Measurements from ENCODE around the gene MCM3. TPM values are rescaled to one million over a fixed set of nuclear protein-coding genes. Genes with fewer than 3 reads are reported as not detected.

Gene MCM3
- total RNA-seq, 1 experiment from 2014 or later: 191 TPM

DNA sequence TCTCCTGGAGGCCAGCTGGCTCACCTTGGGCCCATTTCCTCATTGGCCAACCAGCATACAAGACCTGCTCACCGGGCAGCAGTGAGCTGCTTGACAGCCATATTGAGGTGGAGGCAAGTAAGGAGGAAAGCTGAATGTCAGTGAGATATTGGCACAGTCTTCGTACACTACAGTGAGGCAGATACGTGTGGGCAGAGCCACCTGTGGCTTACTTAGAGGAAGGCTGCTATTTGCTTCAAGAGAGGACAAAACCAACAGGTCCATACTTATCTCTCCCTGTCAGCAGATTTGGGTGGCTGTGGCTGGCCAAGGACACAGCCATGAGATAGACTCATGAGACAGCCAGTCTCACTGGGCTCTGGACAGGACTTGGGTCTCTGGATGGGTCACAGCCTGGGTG lies 15.1 kb upstream of the MCM3 start:
- BruUV-seq (replicated peaks): no TSS peak
- RAD21 ChIA-PET (ENCODE audit: low non-redundant PET in 1 of 2, low total read pairs in 2 of 2, uncharacterized antibody in 2 of 2, unreplicated experiment in 2 of 2): no interaction called here
- Histone ChIP-seq H3K4me1 (ENCODE audit: control insufficient read depth in 1 of 2, insufficient read depth in 2 of 2, low read length in 2 of 2) (no peaks in the 10 kb centered on the region), H3K9ac (ENCODE audit: low read length) (no peak overlapping the region), H4K20me1 (ENCODE audit: insufficient read depth) (no peaks in the 10 kb centered on the region), H3K9me3 (ENCODE audit: control insufficient read depth in 1 of 2, insufficient read depth in 1 of 2, low read depth in 1 of 2, low read length in 2 of 2) (no peaks in the 10 kb centered on the region), H3K27me3 (ENCODE audit: insufficient read depth, low read length) (no peaks in the 10 kb centered on the region), H3K79me2 (ENCODE audit: insufficient read depth, low read length) (no peaks in the 10 kb centered on the region), H3K27ac (ENCODE audit: low read depth, low read length) (no peak overlapping the region), H3K4me2 (ENCODE audit: low read length) (no peak overlapping the region), H3K4me3 (replicated peaks in 1 of 2; ENCODE audit: low read depth in 1 of 2, low read length in 2 of 2) (no peak overlapping the region), H3K9me2 (ENCODE audit: insufficient read depth) (no peaks in the 10 kb centered on the region), H3K36me3 (ENCODE audit: control insufficient read depth in 1 of 2, insufficient read depth in 2 of 2, low read length in 2 of 2) (no peaks in the 10 kb centered on the region), H2AFZ (ENCODE audit: low read depth, low read length, poor library complexity, severe bottlenecking) (no peak overlapping the region)
- POLR2A ChIA-PET: interaction anchor here (1.1 kb wide), 1 partner anchor 16 kb away, joined by 3 read pairs; no protein-coding TSS in a partner anchor
- TF ChIP-seq, protein P1, sequence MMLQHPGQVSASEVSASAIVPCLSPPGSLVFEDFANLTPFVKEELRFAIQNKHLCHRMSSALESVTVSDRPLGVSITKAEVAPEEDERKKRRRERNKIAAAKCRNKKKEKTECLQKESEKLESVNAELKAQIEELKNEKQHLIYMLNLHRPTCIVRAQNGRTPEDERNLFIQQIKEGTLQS (IDR thresholded peaks at IDR 0.05): no peak
- TF ChIP-seq EGR1 (IDR thresholded peaks at IDR 0.05; ENCODE audit: low read depth) (no peak), YY1 (IDR thresholded peaks at IDR 0.05; ENCODE audit: extremely low read depth, insufficient replicate concordance, low read depth, low read length) (no peak), RAD21 (IDR thresholded peaks at IDR 0.05; ENCODE audit: low read depth) (no peak), CTCF (IDR thresholded peaks at IDR 0.05 in 2 of 3, conservative IDR thresholded peaks at IDR 0.05 in 1 of 3; ENCODE audit: borderline replicate concordance in 1 of 3, insufficient read depth in 1 of 3, low read depth in 2 of 3, low read length in 2 of 3) (no peak), JUND (IDR thresholded peaks at IDR 0.05) (no peak)
- DNase-seq (ENCODE audit: low read depth, low spot score) (no peak), ATAC-seq (no peak)
- CTCF ChIA-PET: interaction anchor here (0.9 kb wide), 1 partner anchor 11 kb away, joined by 3 read pairs; no protein-coding TSS in a partner anchor
- intact Hi-C loops (cut with micrococcal nuclease): no loop called here

GRCh38 chr6:52297433-52297832 lies 12.9 kb upstream of the MCM3 start:
- no TSS peak for BruUV-seq (replicated peaks)
- no peak for ATAC-seq
- TF ChIP-seq MAX (IDR thresholded peaks at IDR 0.05) (no peak), YY1 (IDR thresholded peaks at IDR 0.05; ENCODE audit: extremely low read depth, insufficient replicate concordance, low read depth, low read length) (no peak), SIN3A (IDR thresholded peaks at IDR 0.05; ENCODE audit: low read depth) (no peak), ZNF274 (IDR thresholded peaks at IDR 0.05; ENCODE audit: low read depth, low read length) (no peak), EZH2 (IDR thresholded peaks at IDR 0.05) (no peak), CTCF (IDR thresholded peaks at IDR 0.05 in 2 of 3, conservative IDR thresholded peaks at IDR 0.05 in 1 of 3; ENCODE audit: borderline replicate concordance in 1 of 3, insufficient read depth in 1 of 3, low read depth in 2 of 3, low read length in 2 of 3) (no peak), RAD21 (IDR thresholded peaks at IDR 0.05; ENCODE audit: low read depth) (no peak), POLR2A (IDR thresholded peaks at IDR 0.05; ENCODE audit: borderline replicate concordance, extremely low read depth, insufficient read depth, insufficient read length) (no peak), CBX3 (IDR thresholded peaks at IDR 0.05; ENCODE audit: low read depth) (no peak), EGR1 (IDR thresholded peaks at IDR 0.05; ENCODE audit: low read depth) (no peak), ZFX (IDR thresholded peaks at IDR 0.05) (no peak), FOSL1 (IDR thresholded peaks at IDR 0.05; ENCODE audit: low read depth) (no peak)
- TF ChIP-seq, protein P1 (IDR thresholded peaks at IDR 0.05): no peak

More at GRCh38 chr6:52297433-52297832, 12.9 kb upstream of the MCM3 start:
- H3K9me3 ChIP-seq (ENCODE audit: control insufficient read depth in 1 of 2, insufficient read depth in 1 of 2, low read depth in 1 of 2, low read length in 2 of 2): no peaks in the 10 kb centered on the region
- H3K4me3 ChIP-seq (replicated peaks in 1 of 2; ENCODE audit: low read depth in 1 of 2, low read length in 2 of 2): no peak overlapping the region
- ChIA-PET POLR2A (no interaction called here), CTCF (no interaction called here), RAD21 (ENCODE audit: low non-redundant PET in 1 of 2, low total read pairs in 2 of 2, uncharacterized antibody in 2 of 2, unreplicated experiment in 2 of 2) (no interaction called here)
- H3K36me3 ChIP-seq (ENCODE audit: control insufficient read depth in 1 of 2, insufficient read depth in 2 of 2, low read length in 2 of 2): no peaks in the 10 kb centered on the region
- no peak for DNase-seq (ENCODE audit: low read depth, low spot score)
- H3K79me2 ChIP-seq (ENCODE audit: insufficient read depth, low read length): no peaks in the 10 kb centered on the region
- no peaks in the 10 kb centered on the region for H3K9me2 ChIP-seq (ENCODE audit: insufficient read depth)
- no peak overlapping the region for H3K9ac ChIP-seq (ENCODE audit: low read length)
- H3K4me2 ChIP-seq (ENCODE audit: low read length): no peak overlapping the region
- H4K20me1 ChIP-seq (ENCODE audit: insufficient read depth): no peaks in the 10 kb centered on the region
- H2AFZ ChIP-seq (ENCODE audit: low read depth, low read length, poor library complexity, severe bottlenecking): no peak overlapping the region
- no peaks in the 10 kb centered on the region; a peak in 1 of 4 replicates for H3K4me1 ChIP-seq (ENCODE audit: control insufficient read depth in 1 of 2, insufficient read depth in 2 of 2, low read length in 2 of 2)
- intact Hi-C loops (cut with micrococcal nuclease): no loop called here
- no peaks in the 10 kb centered on the region for H3K27me3 ChIP-seq (ENCODE audit: insufficient read depth, low read length)
- H3K27ac ChIP-seq (ENCODE audit: low read depth, low read length): no peak overlapping the region
